GM12878 (cell line): ENCODE data around the gene KLF7. TPM values are rescaled to one million over a fixed set of nuclear protein-coding genes. Genes with fewer than 3 reads are reported as not detected.

ENCODE experiments used
- EP300 ChIP-seq, 2 experiments: fragments of 150-350 bp in 1 of 2; IDR thresholded peaks; 2 replicates each; pipeline ENCODE4 v1.6.1; 2011 to 2012; ENCODE audit warnings: low read depth in 2 of 2, low read length in 2 of 2, borderline replicate concordance in 1 of 2, improper control_type of control experiment in 1 of 2, inconsistent platforms in 1 of 2; ENCODE audit not compliant: control insufficient read depth in 1 of 2
- NR2C1 ChIP-seq: fragments of 450-650 bp; IDR thresholded peaks from 2 replicates; pipeline ENCODE4 v1.6.1; 2017; ENCODE audit warnings: antibody characterized with exemption, mild to moderate bottlenecking, moderate library complexity
- PKNOX1 ChIP-seq: fragments of 450-650 bp; IDR thresholded peaks from 2 replicates; pipeline ENCODE4 v1.6.1; 2016; ENCODE audit warnings: mild to moderate bottlenecking
- POLR2AphosphoS2 ChIP-seq: IDR thresholded peaks from 2 replicates; pipeline ENCODE4 v1.6.1; 2011; ENCODE audit warnings: low read depth, mild to moderate bottlenecking, low read length, improper control_type of control experiment, moderate library complexity
- RBBP5 ChIP-seq: fragments of 200-600 bp; sonication (generic); conservative IDR thresholded peaks from 2 replicates; pipeline ENCODE4 v1.6.1; 2016
- RELB ChIP-seq: fragments of 450-650 bp; IDR thresholded peaks from 2 replicates; pipeline ENCODE4 v1.6.1; 2017; ENCODE audit warnings: low read depth, mild to moderate bottlenecking, moderate library complexity
- REST ChIP-seq: IDR thresholded peaks from 2 replicates; pipeline ENCODE4 v1.6.1; 2012; ENCODE audit warnings: mild to moderate bottlenecking, low read depth, low read length
- YBX1 ChIP-seq: fragments of 450-650 bp; IDR thresholded peaks from 2 replicates; pipeline ENCODE4 v1.6.1; 2016; ENCODE audit warnings: antibody characterized with exemption
- polyA plus RNA-seq, 11 experiments: library from polyadenylated mRNA; depleted of rRNA in 4 of 11; unstranded in 6 of 11; stranded (reverse) in 5 of 11; fragments of >200 nt; fragmentation: Nextera tagmentation in 4 of 11; fragmentation: Illumina TruSeq in 1 of 11; extraction: Ambion mirVana in 4 of 11; extraction: Trizol in 1 of 11; gene quantifications; 1 replicate in 1 of 11; 2 replicates in 10 of 11; pipeline versions ENCODE4 v1.2.1 to v1.2.3, GENCODE V29; 2011 to 2016; ENCODE audit warnings: inconsistent platforms in 2 of 11, missing spikeins in 2 of 11, low read depth in 1 of 11
- total RNA-seq, 4 experiments: library from RNA; depleted of rRNA in 3 of 4; stranded (reverse); fragments of >200 nt in 3 of 4; fragmentation: Illumina TruSeq in 1 of 4; extraction: Trizol in 1 of 4; gene quantifications; 2 replicates each; pipeline versions ENCODE4 v1.2.1 to v1.2.3, GENCODE V29; 2013 to 2021
- TF ChIP-seq, protein P1 (sequence below): fragments of 450-650 bp; IDR thresholded peaks from 2 replicates; pipeline ENCODE4 v1.6.1; 2017; ENCODE audit warnings: mild to moderate bottlenecking, moderate library complexity
- TF ChIP-seq, protein P2 (sequence below): fragments of 450-650 bp; IDR thresholded peaks from 2 replicates; pipeline ENCODE4 v1.6.1; 2017; ENCODE audit warnings: borderline replicate concordance
- TF ChIP-seq, protein P3 (sequence below): fragments of 150-350 bp; IDR thresholded peaks from 2 replicates; pipeline ENCODE4 v1.6.1; 2016; ENCODE audit warnings: low read depth, low read length

The KLF7 gene
- total and polyA plus RNA-seq, 10 of the 15 experiments (the other 5 are each of a cell fraction or from before 2014, with no cell fraction given), result 2.4 to 24.8 (median 8.5) TPM

GRCh38 chr2:207166349-207167098 is 776 bp upstream of the KLF7 start (continued):
- TF ChIP-seq, protein P1, sequence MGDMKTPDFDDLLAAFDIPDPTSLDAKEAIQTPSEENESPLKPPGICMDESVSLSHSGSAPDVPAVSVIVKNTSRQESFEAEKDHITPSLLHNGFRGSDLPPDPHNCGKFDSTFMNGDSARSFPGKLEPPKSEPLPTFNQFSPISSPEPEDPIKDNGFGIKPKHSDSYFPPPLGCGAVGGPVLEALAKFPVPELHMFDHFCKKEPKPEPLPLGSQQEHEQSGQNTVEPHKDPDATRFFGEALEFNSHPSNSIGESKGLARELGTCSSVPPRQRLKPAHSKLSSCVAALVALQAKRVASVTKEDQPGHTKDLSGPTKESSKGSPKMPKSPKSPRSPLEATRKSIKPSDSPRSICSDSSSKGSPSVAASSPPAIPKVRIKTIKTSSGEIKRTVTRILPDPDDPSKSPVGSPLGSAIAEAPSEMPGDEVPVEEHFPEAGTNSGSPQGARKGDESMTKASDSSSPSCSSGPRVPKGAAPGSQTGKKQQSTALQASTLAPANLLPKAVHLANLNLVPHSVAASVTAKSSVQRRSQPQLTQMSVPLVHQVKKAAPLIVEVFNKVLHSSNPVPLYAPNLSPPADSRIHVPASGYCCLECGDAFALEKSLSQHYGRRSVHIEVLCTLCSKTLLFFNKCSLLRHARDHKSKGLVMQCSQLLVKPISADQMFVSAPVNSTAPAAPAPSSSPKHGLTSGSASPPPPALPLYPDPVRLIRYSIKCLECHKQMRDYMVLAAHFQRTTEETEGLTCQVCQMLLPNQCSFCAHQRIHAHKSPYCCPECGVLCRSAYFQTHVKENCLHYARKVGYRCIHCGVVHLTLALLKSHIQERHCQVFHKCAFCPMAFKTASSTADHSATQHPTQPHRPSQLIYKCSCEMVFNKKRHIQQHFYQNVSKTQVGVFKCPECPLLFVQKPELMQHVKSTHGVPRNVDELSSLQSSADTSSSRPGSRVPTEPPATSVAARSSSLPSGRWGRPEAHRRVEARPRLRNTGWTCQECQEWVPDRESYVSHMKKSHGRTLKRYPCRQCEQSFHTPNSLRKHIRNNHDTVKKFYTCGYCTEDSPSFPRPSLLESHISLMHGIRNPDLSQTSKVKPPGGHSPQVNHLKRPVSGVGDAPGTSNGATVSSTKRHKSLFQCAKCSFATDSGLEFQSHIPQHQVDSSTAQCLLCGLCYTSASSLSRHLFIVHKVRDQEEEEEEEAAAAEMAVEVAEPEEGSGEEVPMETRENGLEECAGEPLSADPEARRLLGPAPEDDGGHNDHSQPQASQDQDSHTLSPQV, result peak; percentile 54; the same call in 1 of the 2 replicates
- TF ChIP-seq RELB (no peak), NR2C1 (peak; percentile 47), YBX1 (no peak), REST (no peak), RBBP5 (no peak), PKNOX1 (no peak), POLR2AphosphoS2 (peak; percentile 97), EP300 (IDR thresholded peaks at IDR 0.05; ENCODE audit: borderline replicate concordance in 1 of 2, control insufficient read depth in 1 of 2, low read depth in 2 of 2, low read length in 2 of 2) (no peak)
- TF ChIP-seq, protein P2, sequence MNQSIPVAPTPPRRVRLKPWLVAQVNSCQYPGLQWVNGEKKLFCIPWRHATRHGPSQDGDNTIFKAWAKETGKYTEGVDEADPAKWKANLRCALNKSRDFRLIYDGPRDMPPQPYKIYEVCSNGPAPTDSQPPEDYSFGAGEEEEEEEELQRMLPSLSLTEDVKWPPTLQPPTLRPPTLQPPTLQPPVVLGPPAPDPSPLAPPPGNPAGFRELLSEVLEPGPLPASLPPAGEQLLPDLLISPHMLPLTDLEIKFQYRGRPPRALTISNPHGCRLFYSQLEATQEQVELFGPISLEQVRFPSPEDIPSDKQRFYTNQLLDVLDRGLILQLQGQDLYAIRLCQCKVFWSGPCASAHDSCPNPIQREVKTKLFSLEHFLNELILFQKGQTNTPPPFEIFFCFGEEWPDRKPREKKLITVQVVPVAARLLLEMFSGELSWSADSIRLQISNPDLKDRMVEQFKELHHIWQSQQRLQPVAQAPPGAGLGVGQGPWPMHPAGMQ, result no peak
- TF ChIP-seq, protein P3, sequence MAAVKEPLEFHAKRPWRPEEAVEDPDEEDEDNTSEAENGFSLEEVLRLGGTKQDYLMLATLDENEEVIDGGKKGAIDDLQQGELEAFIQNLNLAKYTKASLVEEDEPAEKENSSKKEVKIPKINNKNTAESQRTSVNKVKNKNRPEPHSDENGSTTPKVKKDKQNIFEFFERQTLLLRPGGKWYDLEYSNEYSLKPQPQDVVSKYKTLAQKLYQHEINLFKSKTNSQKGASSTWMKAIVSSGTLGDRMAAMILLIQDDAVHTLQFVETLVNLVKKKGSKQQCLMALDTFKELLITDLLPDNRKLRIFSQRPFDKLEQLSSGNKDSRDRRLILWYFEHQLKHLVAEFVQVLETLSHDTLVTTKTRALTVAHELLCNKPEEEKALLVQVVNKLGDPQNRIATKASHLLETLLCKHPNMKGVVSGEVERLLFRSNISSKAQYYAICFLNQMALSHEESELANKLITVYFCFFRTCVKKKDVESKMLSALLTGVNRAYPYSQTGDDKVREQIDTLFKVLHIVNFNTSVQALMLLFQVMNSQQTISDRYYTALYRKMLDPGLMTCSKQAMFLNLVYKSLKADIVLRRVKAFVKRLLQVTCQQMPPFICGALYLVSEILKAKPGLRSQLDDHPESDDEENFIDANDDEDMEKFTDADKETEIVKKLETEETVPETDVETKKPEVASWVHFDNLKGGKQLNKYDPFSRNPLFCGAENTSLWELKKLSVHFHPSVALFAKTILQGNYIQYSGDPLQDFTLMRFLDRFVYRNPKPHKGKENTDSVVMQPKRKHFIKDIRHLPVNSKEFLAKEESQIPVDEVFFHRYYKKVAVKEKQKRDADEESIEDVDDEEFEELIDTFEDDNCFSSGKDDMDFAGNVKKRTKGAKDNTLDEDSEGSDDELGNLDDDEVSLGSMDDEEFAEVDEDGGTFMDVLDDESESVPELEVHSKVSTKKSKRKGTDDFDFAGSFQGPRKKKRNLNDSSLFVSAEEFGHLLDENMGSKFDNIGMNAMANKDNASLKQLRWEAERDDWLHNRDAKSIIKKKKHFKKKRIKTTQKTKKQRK, result no peak
